Endothelial cell of umbilical vein (primary cell): Measurements from ENCODE around the gene TMEM92. TPM values are rescaled to one million over a fixed set of nuclear protein-coding genes. Genes with fewer than 3 reads are reported as not detected.

Source experiments
- BruUV-seq: library from RNA; stranded (reverse); fragments of 400-500 nt; replicated peaks from 2 replicates; lab custom pipeline; 2021; lab: Mats Ljungman, UMichigan
- CTCF ChIA-PET: fragments of 300-600, 350-600 bp; sonication (Branson Sonifier 250); formaldehyde crosslinking; loops from one replicate; lab custom pipeline; 2021; ENCODE audit warnings: antibody characterized with exemption, inconsistent platforms; lab: Charles Lee
- POLR2A ChIA-PET: fragments of 300-600, 350-600 bp; sonication (Branson Sonifier 250); formaldehyde crosslinking; loops from one replicate; lab custom pipeline; 2021; ENCODE audit warnings: antibody characterized with exemption, inconsistent platforms; lab: Charles Lee
- DNase-seq: peaks from one replicate; pipeline ENCODE4 v3.0.0-alpha.2; 2011; ENCODE audit warnings: low read depth, low spot score
- FAIRE-seq: peaks from 2 replicates; lab custom pipeline; 2011; peaks lifted over from hg19 to GRCh38; lab: Jason Lieb, UNC
- H2AFZ ChIP-seq: 2 replicates; pipeline ENCODE4 v1.6.0; 2012; ENCODE audit warnings: low read depth, low read length, control low read depth, inconsistent platforms
- H3K27ac ChIP-seq: 2 replicates; pipeline ENCODE4 v1.5.1; 2011; ENCODE audit warnings: low read depth, mild to moderate bottlenecking, control low read depth, low read length, moderate library complexity; ENCODE audit not compliant: insufficient read depth
- H3K27me3 ChIP-seq, 2 experiments: 2 replicates each; pipeline versions ENCODE4 v1.6.0 to v1.6.1; 2011; ENCODE audit warnings: low read length in 2 of 2, mixed read lengths in 1 of 2; ENCODE audit not compliant: control insufficient read depth in 2 of 2, insufficient read depth in 2 of 2
- H3K36me3 ChIP-seq, 2 experiments: 2 replicates in 1 of 2; 3 replicates in 1 of 2; pipeline ENCODE4 v1.5.1; 2011; ENCODE audit warnings: low read length in 2 of 2, mild to moderate bottlenecking in 1 of 2, moderate library complexity in 1 of 2; ENCODE audit not compliant: control insufficient read depth in 2 of 2, insufficient read depth in 2 of 2; ENCODE audit errors: extremely low read depth in 1 of 2
- H3K4me1 ChIP-seq: 3 replicates; pipeline ENCODE4 v1.5.1; 2011; ENCODE audit warnings: mild to moderate bottlenecking, low read length; ENCODE audit not compliant: control insufficient read depth, insufficient read depth; ENCODE audit errors: extremely low read depth
- H3K4me2 ChIP-seq: 2 replicates; pipeline ENCODE4 v1.6.1; 2011; ENCODE audit warnings: low read length, control low read depth, mixed read lengths; ENCODE audit not compliant: insufficient read depth
- H3K4me3 ChIP-seq, 3 experiments: fragments of 200-600 bp in 1 of 3; sonication (generic), shearing (Covaris generic) in 1 of 3; replicated peaks in 1 of 3; 2 replicates each; pipeline ENCODE4 v1.5.1; 2011 to 2016; ENCODE audit warnings: control low read depth in 3 of 3, low read length in 3 of 3, mild to moderate bottlenecking in 2 of 3, inconsistent platforms in 1 of 3, low read depth in 1 of 3, moderate library complexity in 1 of 3; ENCODE audit not compliant: insufficient read depth in 1 of 3
- H3K79me2 ChIP-seq: 2 replicates; pipeline ENCODE4 v1.6.0; 2012; ENCODE audit warnings: low read length, inconsistent platforms; ENCODE audit not compliant: control insufficient read depth, insufficient read depth
- H3K9ac ChIP-seq: replicated peaks from 2 replicates; pipeline ENCODE3; 2011; ENCODE audit warnings: low read length, control low read depth; ENCODE audit not compliant: insufficient read depth; ENCODE audit errors: extremely low read depth
- H3K9me1 ChIP-seq: replicated peaks from 3 replicates; pipeline ENCODE4 v1.6.0; 2011; ENCODE audit warnings: mild to moderate bottlenecking, low read length; ENCODE audit not compliant: control insufficient read depth, insufficient read depth; ENCODE audit errors: extremely low read depth
- H3K9me3 ChIP-seq: replicated peaks from 2 replicates; pipeline ENCODE4 v1.5.1; 2012; ENCODE audit warnings: low read length, inconsistent platforms; ENCODE audit not compliant: control insufficient read depth, insufficient read depth
- H4K20me1 ChIP-seq: replicated peaks from 2 replicates; pipeline ENCODE3; 2011; ENCODE audit warnings: mild to moderate bottlenecking, low read length; ENCODE audit not compliant: control insufficient read depth, insufficient read depth; ENCODE audit errors: extremely low read depth
- EZH2 ChIP-seq: IDR thresholded peaks from 2 replicates; pipeline ENCODE4 v1.6.1; 2012; ENCODE audit warnings: borderline replicate concordance, low read depth, mild to moderate bottlenecking, moderate library complexity, low read length, inconsistent platforms; ENCODE audit not compliant: severe bottlenecking
- FOS ChIP-seq: IDR thresholded peaks from 2 replicates; pipeline ENCODE4 v1.6.1; 2011; ENCODE audit warnings: mild to moderate bottlenecking, low read length, moderate library complexity, borderline replicate concordance; ENCODE audit not compliant: insufficient read depth
- GATA2 ChIP-seq: IDR thresholded peaks from 2 replicates; pipeline ENCODE4 v1.7.0; 2011; ENCODE audit warnings: low read depth, mild to moderate bottlenecking, moderate library complexity, mixed read lengths, low read length; ENCODE audit not compliant: insufficient read length, insufficient read depth
- JUN ChIP-seq: IDR thresholded peaks from 2 replicates; pipeline ENCODE4 v1.6.1; 2011; ENCODE audit warnings: borderline replicate concordance, low read depth; ENCODE audit not compliant: insufficient read length, insufficient read depth
- MYC ChIP-seq: IDR thresholded peaks from one replicate; pipeline ENCODE4 v1.6.1; 2011; ENCODE audit warnings: mild to moderate bottlenecking, low read depth, low read length
- POLR2A ChIP-seq: IDR thresholded peaks from 2 replicates; pipeline ENCODE4 v1.6.1; 2012; ENCODE audit warnings: low read depth, mild to moderate bottlenecking, control low read depth, low read length
- POLR2AphosphoS5 ChIP-seq: IDR thresholded peaks from 2 replicates; pipeline ENCODE4 v1.6.1; 2012; ENCODE audit warnings: low read depth, mild to moderate bottlenecking, control low read depth, low read length, moderate library complexity; ENCODE audit not compliant: insufficient read depth
- dilution Hi-C: fragments of 300-500 bp; cut with MboI; formaldehyde crosslinking; loops from one replicate; pipeline ENCODE4 v1.15.0; 2019; ENCODE audit warnings: low sequenced_read_pairs; ENCODE audit not compliant: extremely low pct_ligation_motif_present
- intact Hi-C: fragments of 100-400 bp; cut with micrococcal nuclease; formaldehyde crosslinking; loops from one replicate; pipeline ENCODE4 v1.10.0; 2022
- polyA plus RNA-seq, 4 experiments: library from polyadenylated mRNA; depleted of rRNA in 3 of 4; stranded (reverse) in 3 of 4; unstranded in 1 of 4; fragments of >200 nt; gene quantifications; 2 replicates each; pipeline versions ENCODE4 v1.2.1 to v1.2.3, GENCODE V29; 2011 to 2012; ENCODE audit warnings: missing spikeins in 1 of 4
- total RNA-seq: library from RNA; stranded (reverse); gene quantifications from 2 replicates; pipeline ENCODE4 v1.2.3, GENCODE V29; 2021
- TF ChIP-seq, protein P1 (sequence below): IDR thresholded peaks from 2 replicates; pipeline ENCODE4 v1.6.1; 2011; ENCODE audit not compliant: insufficient read depth, insufficient read length
- TF ChIP-seq, protein P2 (sequence below), 2 donors: IDR thresholded peaks; 1 replicate in 1 of 2; 2 replicates in 1 of 2; pipeline ENCODE4 v1.5.1; 2011; ENCODE audit warnings: low read length in 2 of 2, mild to moderate bottlenecking in 2 of 2, moderate library complexity in 2 of 2, control low read depth in 1 of 2, inconsistent platforms in 1 of 2, low read depth in 1 of 2; ENCODE audit not compliant: insufficient read depth in 1 of 2; ENCODE audit errors: extremely low read depth in 1 of 2

Gene TMEM92
- total and polyA plus RNA-seq, 2 donors (not counting 3 experiments of a cell fraction or from before 2014, with no cell fraction given), result 0.03 TPM; not detected in 1

DNA sequence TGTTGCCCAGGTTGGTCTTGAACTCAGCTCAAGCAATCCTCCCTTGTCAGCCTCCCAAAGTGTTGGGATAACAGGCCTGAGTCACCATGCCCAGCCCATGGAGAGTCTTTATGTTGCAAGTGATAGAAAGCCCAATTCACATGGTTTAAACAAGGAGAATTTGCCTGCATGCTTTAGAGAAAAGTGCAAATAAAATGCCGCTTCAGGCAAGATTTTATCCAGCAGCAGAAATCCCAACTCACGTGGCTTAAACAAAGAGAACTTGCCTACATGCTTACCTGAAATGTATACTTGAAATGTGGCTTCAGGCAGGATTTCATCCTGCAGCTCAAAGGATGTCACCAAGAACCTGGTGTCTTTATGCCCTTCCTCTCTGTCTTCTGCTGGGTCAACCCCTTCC, 42.9 kb downstream of the TMEM92 start:
- TF ChIP-seq MYC (no peak), FOS (no peak), GATA2 (no peak), JUN (no peak), POLR2A (no peak), POLR2AphosphoS5 (no peak), EZH2 (no peak)
- TF ChIP-seq, protein P1, sequence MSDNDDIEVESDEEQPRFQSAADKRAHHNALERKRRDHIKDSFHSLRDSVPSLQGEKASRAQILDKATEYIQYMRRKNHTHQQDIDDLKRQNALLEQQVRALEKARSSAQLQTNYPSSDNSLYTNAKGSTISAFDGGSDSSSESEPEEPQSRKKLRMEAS, result no peak
- TF ChIP-seq, protein P2, sequence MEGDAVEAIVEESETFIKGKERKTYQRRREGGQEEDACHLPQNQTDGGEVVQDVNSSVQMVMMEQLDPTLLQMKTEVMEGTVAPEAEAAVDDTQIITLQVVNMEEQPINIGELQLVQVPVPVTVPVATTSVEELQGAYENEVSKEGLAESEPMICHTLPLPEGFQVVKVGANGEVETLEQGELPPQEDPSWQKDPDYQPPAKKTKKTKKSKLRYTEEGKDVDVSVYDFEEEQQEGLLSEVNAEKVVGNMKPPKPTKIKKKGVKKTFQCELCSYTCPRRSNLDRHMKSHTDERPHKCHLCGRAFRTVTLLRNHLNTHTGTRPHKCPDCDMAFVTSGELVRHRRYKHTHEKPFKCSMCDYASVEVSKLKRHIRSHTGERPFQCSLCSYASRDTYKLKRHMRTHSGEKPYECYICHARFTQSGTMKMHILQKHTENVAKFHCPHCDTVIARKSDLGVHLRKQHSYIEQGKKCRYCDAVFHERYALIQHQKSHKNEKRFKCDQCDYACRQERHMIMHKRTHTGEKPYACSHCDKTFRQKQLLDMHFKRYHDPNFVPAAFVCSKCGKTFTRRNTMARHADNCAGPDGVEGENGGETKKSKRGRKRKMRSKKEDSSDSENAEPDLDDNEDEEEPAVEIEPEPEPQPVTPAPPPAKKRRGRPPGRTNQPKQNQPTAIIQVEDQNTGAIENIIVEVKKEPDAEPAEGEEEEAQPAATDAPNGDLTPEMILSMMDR (IDR thresholded peaks at IDR 0.05; ENCODE audit: extremely low read depth in 1 of 2, insufficient read depth in 1 of 2, low read depth in 1 of 2, low read length in 2 of 2), result no peak
- dilution Hi-C loops (no loop called here), intact Hi-C loops (no loop called here)
- H4K20me1 ChIP-seq, result no peaks in the 10 kb centered on the region
- H3K27me3 ChIP-seq, result peaks cover 26 to 29% of the 10 kb centered on the region in 2 experiments
- no peaks in the 10 kb centered on the region for H3K36me3 ChIP-seq
- no peaks in the 10 kb centered on the region for H3K79me2 ChIP-seq
- H3K9me3 ChIP-seq, result no peaks in the 10 kb centered on the region
- H3K4me1 ChIP-seq, result no peaks in the 10 kb centered on the region
- ChIA-PET POLR2A (no interaction called here), CTCF (interaction anchor here (1.1 to 1.5 kb wide), 3 partner anchors 23 to 148 kb away, joined by 3 read pairs; no protein-coding TSS in a partner anchor)
- no peaks in the 10 kb centered on the region for H3K9me1 ChIP-seq
- H3K9ac ChIP-seq, result no peak overlapping the region
- FAIRE-seq, result no peak
- H3K4me2 ChIP-seq, result no peak overlapping the region
- no peak for DNase-seq
- no peak overlapping the region for H3K27ac ChIP-seq
- H2AFZ ChIP-seq, result no peak overlapping the region
- no TSS peak for BruUV-seq
- no peak overlapping the region for H3K4me3 ChIP-seq
